Stimulated activated CD8-positive, alpha-beta memory T cell treated with anti-CD3 and anti-CD28 coated beads, Interleukin-4, amount 100 ng/mL, for 48 hours (primary cell): ENCODE measurements around the gene SEMA4G.
"Not testable (repeated sequence)": the region's sequence is repeated elsewhere in the genome, so short reads cannot be mapped to it uniquely, and the experiment has no call there.

Source experiments
- DNase-seq: peaks from one replicate; pipeline ENCODE4 v3.0.0-alpha.2; 2020

Gene SEMA4G

GRCh38 chr10:100972115-100972903 lies 3.0 kb downstream of the SEMA4G start:
- no peak for DNase-seq

- peak; percentile 19 for DNase-seq
Observed at GRCh38 chr10:100972904-100973535, 3.7 kb downstream of the SEMA4G start.

DNA sequence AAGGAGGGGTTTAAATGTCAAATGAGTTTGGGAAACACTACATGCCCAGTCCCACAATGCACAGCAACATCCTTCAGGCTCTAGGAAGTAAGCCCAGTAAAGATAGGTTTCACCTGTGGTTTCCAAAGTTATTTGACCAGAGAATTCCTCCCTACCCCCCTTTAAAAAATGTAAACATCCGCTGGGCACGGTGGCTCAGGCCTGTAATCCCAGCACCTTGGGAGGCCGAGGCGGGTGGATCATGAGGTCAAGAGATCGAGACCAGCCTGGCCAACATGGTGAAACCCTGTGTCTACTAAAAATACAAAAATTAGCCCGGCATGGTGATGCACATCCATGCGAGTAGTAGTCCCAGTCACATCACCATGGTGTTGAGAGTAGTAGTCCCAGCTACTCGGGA lies 6.1 kb downstream of the SEMA4G start:
- not testable (repeated sequence) for DNase-seq

- peak; percentile 4 for DNase-seq
Observed at GRCh38 chr10:100976906-100977305, 7.6 kb downstream of the SEMA4G start.

- DNase-seq, result peak; percentile 3
Observed at GRCh38 chr10:100977436-100977835, 8.1 kb downstream of the SEMA4G start.

DNA sequence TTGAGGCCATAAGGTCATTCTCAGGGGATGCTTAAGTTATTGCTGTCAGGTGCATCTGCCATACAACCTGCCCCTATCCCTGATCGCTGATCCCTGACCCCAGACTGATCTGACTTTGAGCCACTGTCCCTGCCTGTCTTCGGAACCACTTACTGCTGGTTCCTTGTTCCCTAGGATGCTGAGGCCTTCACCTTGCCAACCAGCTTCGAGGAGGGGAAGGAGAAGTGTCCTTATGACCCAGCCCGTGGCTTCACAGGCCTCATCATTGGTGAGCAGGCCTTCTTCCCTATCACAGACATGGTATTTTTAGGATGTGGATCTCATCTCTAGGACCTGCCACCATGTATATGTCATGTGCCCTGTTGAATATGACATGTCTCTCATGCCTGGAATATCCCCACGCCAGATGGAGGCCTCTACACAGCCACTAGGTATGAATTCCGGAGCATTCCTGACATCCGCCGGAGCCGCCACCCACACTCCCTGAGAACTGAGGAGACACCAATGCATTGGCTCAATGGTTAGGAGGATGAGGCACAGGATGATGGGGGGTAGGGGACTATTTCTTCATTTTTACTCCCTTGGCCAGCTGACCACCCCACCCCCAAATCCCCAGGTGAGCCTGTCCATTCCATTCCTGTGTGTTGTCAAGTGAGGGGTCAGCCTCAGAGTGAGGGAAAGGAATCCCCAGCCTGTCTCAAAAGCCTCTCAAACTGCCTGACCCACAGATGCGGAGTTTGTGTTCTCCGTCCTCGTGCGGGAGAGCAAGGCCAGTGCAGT lies 9.0 kb downstream of the SEMA4G start:
- peak; percentile 14 for DNase-seq

DNA sequence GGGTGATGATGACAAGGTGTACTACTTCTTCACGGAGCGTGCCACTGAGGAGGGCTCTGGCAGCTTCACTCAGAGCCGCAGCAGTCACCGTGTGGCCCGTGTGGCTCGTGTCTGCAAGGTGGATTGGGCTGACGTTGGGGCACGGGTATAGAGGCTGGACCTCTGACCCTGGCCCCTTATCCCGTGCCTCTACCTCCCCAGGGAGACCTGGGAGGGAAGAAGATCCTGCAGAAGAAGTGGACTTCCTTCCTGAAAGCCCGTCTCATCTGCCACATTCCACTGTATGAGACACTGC lies 9.5 kb downstream of the SEMA4G start:
- DNase-seq, result peak; percentile 1

GRCh38 chr10:100979791-100980272 lies 10.5 kb downstream of the SEMA4G start:
- DNase-seq, result peak; percentile 6

DNA sequence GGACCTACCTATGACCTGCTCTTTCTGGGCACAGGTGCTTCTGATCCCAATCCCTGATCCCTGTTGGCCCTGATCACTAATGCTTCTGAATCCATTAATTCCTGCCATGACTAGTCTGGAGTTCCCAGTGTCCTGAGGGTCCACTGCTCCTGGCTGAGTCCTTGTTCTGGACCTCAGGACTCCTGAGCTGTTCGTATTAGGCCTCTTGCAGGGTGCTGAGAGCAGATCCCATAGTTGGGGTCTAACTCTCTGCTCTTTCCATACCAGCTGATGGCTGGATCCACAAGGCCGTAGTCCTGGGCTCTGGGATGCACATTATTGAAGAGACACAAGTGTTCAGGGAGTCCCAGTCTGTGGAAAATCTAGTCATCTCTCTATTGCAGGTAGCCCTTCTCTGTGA lies 11.0 kb downstream of the SEMA4G start:
- peak; percentile 11 for DNase-seq

GRCh38 chr10:100980711-100981110 lies 11.4 kb downstream of the SEMA4G start:
- DNase-seq, result peak; percentile 9

GRCh38 chr10:100981178-100981772 lies 12.0 kb downstream of the SEMA4G start:
- DNase-seq, result no peak

- DNase-seq, result no peak
Observed at GRCh38 chr10:100982916-100983830, 13.9 kb downstream of the SEMA4G start.

DNA sequence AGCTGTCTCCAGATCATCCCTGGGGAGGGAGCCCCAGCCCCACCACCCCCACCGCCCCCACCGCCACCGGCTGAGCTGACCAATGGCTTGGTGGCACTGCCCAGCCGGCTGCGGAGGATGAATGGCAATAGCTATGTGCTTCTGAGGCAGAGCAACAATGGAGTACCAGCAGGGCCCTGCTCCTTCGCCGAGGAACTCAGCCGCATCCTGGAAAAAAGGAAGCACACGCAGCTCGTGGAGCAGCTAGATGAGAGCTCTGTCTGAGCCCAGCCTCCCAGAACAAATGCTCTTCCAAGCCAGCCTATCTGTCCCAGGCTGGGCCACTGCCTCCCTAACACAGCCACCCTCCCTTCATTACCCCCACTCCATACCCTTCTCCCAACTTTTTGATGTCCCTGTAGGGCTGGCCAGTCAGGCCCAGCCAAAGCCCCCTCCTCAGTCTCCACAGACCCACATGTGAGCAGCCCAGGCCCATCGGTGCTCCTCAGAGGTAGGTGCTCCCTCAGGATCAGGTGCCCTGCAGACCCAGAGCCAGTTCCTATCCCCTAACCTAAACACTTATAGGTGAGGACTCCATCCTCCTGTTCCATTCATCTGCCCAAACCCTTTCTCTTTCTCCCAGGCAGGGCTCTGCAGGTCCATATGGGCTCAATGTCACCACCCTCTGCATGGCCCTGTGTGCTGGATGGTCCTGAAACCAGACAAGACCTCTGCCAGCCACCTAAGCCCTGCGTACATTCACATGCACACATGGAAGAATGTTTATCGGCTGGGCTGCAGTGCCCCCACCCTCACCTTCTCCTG lies 14.8 kb downstream of the SEMA4G start:
- DNase-seq, result no peak

GRCh38 chr10:100984672-100985177 lies 15.4 kb downstream of the SEMA4G start:
- no peak for DNase-seq

GRCh38 chr10:100985336-100985735 lies 16.0 kb downstream of the SEMA4G start:
- DNase-seq, result no peak

DNA sequence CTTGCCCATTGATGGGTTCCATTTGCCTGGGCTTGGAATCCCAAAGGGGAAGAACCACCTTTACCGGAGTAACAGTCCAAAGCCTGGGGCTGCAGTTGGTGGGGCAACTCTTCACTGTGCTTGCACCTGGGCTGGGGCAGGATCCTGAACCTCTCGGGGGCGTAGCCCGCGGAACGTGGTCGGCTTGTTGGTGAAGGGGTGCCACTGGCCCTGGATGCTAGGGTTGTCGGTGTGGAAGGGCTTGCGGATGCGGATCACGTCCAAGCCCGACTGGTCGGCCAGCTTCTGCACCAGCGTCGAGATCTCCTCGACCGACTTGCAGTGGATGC lies 17.3 kb downstream of the SEMA4G start:
- no peak for DNase-seq

DNA sequence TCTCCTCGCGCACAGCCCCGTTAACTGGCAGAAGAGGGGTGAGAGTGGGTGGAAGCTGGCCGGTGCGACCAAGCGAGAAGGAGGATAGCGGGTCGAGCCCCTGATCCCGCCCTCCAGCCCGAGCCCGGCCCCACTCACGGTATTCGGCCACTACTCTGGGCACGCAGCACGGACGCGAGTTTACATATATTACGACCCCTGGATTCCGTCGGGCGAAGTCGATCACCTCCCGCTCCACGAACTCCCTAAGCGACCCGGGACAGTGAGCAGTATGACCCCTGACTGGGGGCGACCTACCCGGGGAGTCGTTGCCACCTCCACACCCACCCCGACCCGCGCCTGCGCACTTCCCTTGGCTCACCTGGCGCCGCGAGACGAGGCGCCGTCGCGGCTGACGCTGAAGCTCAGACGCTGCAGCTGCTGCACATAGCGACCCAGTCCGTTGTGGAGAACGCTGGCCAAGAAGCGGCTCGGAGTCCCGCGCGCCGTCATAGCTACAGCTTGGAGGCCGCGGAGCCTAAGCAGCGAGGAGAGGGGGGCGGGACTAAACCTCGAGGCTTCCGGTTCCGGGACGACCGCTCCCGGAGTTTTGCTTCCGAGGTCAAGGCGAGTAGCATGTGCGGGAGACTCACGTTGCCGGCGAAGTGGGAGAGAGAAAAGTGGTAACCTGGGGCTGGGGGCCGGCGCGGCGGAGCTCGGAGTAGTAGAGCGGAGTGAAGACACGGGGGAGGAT lies 17.8 kb downstream of the SEMA4G start, which contains the start of the genes MRPL43 and TWNK:
Gene MRPL43 (minus strand): TSS at position 546 of the 733 bp plus-strand sequence. CDS start 54 bp downstream, at position 492.
Gene TWNK (plus strand): TSS at position 592 of the 733 bp plus-strand sequence. CDS start 668 bp downstream, outside the sequence.
- peak; percentile 91 for DNase-seq

GRCh38 chr10:100987685-100988049 lies 18.4 kb downstream of the SEMA4G start:
- no peak for DNase-seq

- DNase-seq, result no peak
Observed at GRCh38 chr10:100988166-100988565, 18.9 kb downstream of the SEMA4G start.

GRCh38 chr10:100989088-100989487 lies 19.8 kb downstream of the SEMA4G start:
- DNase-seq, result no peak
